ENCODE measurements around the gene DLGAP1.
"Not testable (repeated sequence)": the region's sequence is repeated elsewhere in the genome, so short reads cannot be mapped to it uniquely, and the experiment has no call there.

DLGAP1 gene

DNA sequence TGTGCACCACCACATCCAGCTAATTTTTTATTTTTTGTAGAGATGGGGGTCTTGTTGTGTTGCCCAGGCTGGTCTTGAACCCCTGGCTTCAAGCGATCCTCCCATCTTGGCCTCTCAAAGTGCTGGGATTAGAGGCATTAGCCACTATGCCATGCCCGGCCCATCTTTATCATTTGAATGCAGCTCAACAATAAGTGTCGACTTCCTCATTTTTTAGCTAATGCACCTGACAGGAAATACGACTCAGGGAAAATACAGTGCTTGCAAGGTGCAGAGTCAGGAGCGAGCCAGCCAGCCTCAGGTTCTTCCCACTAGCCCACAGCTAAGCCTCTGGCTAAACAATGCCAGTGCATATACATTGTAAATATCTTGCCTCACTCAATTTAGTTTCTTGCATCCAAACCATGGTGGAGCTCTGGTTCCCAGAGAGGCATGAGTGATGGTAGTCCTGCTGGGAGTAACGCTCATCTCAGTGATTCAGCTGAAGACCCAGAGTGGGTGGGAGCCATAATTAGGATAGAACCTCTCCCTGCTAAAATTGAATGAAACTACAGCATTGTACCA is 870.1 kb downstream of the DLGAP1 start:
- DNase-seq (ENCODE audit: low spot score) = no peak

DNA sequence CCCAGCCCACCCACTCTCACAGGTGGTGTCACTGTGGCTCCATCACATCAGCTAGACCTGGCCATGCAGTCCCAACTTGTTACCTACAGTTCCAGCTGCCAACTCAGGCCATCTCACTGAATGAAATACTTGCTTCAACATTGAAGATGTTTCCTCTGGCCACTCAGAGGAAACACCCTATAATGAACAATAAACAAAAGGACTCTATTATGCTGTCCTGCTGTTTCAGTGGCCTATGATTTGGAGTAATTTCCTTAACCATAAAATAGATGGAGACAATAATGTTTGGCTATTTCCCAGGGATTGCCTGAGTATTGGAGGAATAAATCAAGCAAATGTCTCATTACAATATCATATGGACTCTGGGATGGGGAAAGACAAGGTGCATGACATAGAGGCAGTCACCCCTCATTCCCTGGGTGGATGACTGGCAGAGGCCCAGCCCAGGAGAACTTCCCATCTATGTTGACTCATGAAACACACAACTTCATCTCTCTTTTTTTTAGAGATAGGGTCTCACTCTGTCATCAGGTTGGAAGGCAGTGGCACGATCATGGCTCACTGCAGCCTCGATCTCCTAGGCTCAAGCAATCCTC is 870.7 kb downstream of the DLGAP1 start:
- DNase-seq (ENCODE audit: low spot score) = no peak

DNA sequence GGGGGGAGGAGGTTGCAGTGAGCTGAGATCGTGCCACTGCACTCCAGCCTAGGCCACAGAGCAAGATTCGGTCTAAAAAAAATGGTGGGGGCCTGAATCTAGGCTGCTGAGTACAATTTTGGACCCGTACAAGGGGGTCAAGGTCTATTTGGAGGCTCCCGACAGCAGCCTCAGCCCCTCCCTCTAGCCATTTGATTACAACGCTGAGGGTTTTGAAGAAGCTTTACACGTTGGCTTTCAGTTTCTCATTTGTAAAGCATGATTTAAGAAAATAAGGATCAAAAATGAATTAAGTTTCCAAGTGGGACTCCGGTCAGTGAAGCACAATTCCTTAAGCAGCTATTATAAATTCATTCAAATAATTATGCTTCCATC is 871.2 kb downstream of the DLGAP1 start:
- no peak for DNase-seq (ENCODE audit: low spot score)

DNA sequence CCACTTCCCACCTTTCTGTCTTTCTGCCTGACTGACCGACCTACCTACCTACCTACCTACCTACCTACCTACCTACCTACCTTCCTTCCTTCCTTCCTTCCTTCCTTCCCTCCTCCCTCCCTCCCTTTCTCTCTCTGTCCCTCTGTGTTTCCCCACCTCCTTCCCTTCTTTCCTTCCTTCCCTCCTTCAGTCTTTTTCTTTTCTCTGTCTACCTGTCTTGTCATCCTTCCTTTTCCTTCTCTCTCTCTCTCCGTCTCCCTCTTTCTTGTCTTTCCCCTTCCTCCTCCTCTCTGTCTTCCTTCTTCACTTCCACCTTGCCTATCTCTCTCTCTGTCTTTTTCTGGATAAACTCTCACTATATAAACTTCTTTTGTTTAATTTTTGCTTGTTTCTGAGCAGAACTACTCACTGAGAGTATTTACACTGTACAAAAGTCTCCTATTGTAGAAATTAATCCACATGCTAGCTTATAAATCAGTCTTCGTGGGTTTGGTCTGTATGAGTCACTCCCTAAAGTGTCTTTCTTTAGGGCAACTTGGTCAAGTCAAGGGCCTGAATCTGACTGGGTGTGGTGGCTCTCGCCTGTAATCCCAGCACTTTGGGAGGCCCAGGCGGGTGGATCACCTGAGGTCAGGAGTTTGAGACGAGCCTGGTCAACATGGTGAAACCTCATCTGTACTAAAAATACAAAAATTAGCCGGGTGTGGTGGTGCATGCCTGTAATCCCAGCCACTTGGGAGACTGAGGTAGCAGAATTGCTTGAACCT is 871.8 kb downstream of the DLGAP1 start:
- DNase-seq (ENCODE audit: low spot score) = not testable (repeated sequence)

DNA sequence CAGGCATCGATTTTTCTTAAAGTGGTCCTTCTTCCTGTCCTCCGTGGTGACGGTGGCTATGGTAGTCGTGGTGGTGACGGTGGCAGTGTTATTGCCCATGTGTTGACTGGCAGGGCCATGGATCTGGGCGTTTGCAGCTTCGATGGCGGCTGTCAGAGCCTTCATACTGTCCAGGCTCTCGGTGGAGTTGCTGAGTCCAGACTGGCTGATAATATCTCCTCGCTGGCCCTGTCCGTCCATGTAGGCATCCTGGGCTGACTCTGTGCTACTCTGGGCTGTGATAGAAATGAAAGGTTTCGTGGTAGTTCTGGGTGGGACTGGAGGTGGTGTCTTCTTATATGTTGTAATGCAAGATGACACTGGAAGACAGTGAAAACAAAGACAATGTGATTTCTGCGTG is 873.2 kb downstream of the DLGAP1 start:
- no peak for DNase-seq (ENCODE audit: low spot score)

DNA sequence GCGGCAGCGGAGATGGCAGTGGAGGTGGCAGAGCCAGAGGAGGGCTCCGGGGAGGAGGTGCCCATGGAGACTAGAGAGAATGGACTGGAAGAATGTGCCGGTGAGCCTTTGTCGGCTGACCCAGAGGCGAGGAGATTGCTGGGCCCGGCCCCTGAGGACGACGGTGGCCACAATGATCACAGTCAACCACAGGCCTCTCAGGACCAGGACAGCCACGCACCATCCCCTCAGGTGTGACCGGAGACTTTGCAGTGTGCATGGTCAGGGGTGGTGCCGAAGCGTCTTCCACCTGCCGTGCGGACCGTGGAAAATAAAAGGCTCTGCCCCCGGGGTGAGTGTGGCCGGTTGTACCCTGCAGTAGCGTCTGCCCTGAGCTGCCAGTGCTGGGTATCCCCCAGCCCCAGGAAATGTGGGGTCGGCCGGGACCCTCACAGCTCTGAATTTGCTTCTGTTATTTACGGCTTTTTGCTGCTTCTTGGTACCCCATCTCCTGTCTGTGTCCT is 874.5 kb downstream of the DLGAP1 start:
- not testable (repeated sequence) for DNase-seq (ENCODE audit: low spot score)

DNA sequence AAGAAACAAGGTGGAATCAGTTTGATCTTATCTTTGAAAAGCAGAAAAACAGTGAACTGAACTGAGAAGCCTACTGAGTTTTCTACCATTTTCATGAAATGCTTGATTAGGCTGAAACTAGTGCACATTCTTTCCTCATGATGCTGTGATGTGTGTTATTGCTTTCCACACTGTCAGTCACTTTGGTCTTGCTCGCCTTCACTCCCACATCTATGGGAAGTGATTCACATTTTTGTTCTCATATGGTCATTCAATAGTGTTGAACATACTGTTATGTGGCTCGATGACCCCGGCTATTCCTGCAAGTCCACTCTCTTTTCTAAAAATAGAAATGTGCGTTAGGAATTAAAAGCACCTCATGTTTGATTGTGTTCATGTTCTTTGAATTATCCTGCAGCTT is 875.4 kb downstream of the DLGAP1 start:
- no peak for DNase-seq (ENCODE audit: low spot score)

DNA sequence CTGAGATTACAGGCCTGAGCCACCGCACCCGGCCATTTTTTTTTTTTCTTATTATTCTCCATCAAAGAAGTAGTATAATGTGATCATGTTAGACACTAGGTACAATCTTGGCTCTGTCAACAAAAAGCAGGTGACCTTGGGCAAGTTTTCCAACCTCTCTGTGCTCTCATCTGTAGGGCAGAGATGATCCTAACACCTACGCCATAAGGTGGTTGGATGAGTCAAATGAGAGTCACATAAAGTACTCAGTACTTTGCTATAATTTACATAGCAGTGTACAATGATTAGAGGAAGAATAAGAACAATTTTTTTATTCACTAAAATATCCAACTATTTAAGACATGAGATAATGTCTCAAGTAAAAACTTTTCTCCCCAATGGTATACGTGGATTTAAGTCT is 876.5 kb downstream of the DLGAP1 start:
- no peak for DNase-seq (ENCODE audit: low spot score)

DNA sequence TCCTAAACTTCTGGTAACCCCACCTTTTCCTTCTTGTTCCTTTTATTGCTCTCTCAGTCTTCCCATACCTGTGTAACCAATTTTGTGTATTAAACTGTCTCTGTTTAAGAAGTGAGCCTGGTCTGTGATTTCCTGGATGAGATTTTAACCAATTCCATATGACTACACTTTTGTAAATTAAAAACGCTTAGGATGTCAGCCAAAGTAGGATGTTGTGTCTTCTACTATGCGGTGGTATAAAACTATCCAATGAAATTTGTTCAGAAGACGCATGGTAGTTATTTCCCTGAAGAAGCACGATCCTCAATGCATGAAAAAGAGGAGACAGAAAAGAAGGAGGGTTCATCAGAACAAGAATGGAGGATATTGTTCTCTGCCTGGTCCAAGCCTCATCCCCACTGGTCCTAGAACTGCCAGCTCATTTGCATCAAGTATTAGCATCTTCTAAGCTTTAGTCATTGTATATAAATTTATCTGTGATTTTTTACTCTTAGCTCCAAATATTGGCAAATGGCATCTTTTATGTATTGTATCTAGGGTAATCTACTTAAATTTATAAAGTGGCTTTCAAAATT is 877.7 kb downstream of the DLGAP1 start:
- DNase-seq (ENCODE audit: low spot score) = no peak

DNA sequence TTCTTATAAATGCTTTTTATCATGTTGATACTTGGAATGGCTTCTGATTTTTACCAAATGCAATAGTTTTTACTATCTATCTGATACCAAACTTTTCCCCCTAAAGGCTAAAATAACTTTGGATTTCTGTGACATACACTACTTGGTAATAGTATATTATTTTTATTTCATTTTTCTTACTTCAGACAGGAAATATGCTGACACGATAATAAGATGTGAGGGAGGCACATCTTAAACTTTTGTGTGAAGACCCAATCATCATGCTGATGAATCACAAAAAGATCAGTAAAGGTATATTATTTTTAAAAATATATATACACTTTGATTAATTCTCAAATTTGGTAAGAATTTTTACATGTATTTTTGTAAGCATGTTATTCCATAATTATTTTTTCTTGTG is 882.3 kb downstream of the DLGAP1 start:
- DNase-seq (ENCODE audit: low spot score) = no peak

DNA sequence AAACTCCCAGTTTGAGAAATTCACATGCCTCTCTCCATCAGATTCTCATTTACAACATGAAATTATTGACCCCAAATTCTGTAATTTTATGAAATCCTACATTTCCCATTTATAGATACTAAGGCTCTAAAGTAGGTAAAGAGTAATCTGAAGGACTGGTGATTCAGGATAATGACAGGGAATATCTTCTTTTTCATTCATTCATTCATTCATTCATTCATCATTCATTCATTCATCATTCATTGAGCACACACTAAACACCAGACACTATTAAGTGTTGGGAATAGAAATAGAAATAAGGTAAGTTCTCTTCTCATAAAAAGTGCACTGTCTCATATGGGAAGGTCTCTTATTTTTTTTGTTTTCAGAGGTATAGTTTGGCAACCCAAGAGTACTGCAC is 888.3 kb downstream of the DLGAP1 start:
- no peak for DNase-seq (ENCODE audit: low spot score)

DNA sequence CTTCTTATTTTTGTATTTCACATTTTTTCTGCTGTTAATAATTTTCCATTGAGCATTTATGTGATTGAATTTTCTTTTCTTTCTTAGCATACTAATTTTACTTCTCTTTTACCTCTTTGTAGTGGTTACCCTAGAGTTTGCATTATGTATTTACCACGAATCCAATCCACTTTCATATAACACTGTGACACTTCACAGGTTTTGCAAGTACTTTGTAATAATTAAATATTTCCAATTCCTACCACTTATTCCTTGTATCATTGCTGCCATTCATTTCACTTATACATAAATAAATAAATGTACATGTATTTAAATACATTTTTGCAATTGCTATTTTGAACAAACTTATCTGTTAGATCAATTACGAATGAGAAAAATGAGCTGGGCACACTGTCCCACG is 894.4 kb downstream of the DLGAP1 start:
- DNase-seq (ENCODE audit: low spot score) = no peak

DNA sequence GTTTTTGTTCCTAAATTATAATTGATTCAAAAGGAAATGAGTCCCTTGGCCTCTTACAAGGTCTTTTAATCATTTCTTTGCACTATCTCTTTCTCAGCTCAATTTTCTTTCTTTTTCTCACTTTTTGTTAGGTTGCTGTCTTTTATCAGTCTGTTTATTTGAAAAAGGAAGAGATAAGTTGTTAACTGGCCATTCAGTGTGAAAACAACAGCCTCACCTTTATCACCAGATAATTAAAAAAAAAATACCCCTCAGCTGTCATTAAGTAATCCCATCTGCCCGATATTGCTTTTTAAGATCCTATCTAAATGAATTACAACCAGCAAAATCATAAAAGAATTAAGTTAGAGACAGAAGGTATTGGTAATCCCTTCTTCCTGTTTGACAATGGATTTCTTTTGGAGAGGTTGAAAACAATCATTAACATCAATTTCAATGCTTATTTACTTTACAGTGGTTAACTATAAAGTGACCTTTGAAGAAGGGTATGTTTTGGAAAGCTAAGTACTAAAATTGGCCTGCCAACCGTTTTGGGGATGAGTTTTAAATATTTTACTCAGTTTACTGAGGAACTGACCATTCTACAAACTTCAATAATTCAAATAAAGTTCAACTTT is 900.2 kb downstream of the DLGAP1 start:
- no peak for DNase-seq (ENCODE audit: low spot score)

DNA sequence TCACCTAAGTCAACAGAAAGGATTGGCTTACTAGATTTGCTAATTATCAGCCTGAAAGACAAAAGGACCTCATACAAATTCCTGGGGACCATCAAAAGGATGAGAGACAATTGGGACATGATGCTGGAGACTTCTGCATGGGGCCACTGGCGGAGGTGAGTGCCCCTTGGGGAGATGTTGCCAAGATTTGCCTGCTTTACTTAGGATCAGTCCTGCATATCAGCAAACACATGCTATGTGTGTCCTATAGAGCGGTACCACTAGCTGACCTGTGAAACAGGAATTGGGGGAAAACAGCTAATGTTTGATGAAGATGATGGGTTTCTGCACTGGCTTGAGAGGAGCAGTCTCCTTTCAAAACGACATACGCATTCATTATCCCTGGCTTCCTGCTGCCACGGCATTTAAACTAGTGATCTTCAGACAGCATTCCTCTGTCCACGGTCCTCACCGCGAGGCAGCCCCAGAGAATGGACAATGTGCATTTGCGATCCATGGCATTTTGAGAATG is 901.0 kb downstream of the DLGAP1 start:
- no peak for DNase-seq (ENCODE audit: low spot score)

DNA sequence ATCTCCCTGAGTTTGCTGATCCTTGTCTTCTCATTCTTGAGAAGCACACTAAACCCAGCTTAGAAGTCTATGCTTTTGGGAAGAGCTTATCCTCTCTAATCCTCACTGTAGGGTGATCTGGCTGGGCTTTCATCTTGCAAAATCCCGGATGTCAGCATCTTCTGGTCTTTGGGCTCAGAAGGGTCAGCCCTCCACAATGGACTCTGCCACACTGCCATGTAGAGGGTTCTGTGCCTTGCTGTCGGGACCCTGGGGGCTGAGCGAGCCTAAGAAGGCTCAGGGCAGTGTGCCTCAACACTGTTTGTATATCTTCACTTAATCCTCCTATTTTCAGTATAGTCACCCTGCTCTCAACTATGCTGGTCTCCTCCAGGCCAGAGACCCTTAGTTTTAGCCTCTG is 902.8 kb downstream of the DLGAP1 start:
- no peak for DNase-seq (ENCODE audit: low spot score)

DNA sequence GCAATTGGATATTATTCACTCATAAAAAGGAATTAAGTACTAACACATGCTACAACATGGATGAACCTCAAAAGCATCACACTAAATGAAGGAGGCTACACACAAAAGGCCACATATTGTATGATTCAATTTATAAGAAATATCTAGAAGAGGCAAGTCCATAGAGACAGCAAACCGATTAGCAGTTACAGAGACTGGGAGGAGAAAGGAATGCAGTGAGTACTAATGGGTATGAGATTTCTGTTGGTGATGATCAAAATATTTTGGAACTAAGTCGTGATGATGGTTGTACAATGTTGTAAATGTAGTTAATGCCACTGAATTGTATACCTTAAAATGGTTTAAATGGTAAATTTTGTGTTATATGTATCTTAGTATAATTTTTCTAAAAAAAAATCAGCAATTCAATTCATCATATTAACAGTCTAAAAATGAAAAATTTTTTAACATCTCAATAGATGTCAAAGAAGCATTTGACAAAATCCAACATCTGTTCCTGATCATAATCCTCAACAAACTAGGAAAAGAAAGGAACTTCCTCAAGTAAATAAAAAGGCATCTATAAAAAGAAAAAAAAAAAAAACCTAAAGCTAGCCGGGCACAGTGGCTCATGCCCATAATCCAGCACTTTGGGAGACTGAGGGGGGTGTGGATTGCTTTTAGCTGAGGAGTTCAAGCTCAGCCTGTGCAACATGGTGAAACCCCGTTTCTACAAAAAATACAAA is 907.1 kb downstream of the DLGAP1 start:
- no peak for DNase-seq (ENCODE audit: low spot score)

DNA sequence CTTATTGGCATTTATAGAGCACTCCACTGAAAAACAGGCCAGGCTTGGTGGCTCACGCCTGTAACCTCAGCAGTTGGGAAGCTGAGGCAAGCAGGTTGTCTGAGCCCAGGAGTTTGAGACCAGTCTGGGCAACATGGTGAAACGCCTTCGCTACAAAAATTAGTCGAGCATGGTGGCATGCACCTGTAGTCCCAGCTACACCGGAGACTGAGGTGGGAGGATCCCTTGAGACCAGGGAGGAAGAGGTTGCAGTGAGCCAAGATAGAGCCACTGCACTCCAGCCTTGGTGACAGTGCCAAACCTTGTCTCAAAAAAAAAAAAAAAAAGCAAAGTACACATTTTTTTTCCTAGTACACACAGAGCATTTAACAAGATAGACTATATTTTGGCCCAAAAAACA is 909.0 kb downstream of the DLGAP1 start:
- no peak for DNase-seq (ENCODE audit: low spot score)

DNA sequence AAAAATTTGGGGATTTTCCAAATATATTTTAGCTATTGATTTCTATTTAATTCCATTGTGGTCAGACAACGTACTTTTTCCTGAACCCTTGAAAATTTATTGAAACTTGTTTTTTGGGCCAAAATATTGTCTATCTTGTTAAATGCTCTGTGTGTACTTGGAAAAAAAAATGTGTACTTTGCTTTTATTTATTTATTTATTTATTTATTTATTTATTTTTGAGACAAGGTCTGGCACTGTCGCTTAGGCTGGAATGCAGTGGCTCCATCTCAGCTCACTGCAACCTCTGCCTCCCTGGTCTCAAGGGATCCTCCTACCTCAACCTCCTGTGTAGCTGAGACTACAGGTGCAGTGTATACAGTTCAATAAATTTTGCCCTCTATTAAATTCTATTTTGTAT is 910.6 kb downstream of the DLGAP1 start:
- no peak for DNase-seq (ENCODE audit: low spot score)

DNA sequence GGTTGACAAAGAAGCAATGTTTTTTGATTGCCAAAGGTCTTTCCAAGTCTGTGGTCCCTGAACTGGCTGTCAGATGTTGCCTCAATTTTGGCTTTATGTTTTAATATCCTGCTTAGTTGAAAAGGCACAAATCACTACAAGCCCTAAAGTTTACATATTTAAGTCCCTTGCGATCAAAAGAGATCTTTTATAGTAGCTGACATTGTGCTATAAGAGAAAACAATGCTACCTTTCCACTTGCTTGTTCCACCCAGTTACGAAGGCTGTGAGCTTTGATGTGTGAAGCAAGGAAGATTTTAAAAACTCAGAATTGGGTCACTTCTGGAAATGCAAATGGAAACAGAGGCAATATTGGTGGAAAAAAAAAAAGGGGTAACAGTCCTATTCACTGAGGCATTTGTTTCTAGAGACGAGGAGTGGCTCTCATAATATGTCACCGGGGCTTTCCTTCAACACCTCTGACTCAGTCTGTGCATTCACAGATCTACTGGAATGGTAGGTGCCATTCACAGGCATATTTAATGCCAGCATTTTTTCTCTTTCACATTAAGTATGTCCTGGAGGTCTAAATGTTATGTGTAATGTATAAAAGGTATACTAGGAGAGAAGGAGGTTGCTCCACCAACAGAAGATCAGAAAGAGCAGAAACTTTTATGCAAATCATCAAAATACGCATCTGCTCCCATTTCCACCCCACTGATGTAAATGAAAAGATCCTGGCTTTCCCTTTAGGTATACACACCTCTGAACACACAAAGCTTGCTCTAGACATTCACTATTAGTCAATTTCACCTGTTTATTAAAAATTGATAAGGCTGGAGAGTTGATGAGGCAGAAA is 913.3 kb downstream of the DLGAP1 start:
- DNase-seq (ENCODE audit: low spot score) = no peak

DNA sequence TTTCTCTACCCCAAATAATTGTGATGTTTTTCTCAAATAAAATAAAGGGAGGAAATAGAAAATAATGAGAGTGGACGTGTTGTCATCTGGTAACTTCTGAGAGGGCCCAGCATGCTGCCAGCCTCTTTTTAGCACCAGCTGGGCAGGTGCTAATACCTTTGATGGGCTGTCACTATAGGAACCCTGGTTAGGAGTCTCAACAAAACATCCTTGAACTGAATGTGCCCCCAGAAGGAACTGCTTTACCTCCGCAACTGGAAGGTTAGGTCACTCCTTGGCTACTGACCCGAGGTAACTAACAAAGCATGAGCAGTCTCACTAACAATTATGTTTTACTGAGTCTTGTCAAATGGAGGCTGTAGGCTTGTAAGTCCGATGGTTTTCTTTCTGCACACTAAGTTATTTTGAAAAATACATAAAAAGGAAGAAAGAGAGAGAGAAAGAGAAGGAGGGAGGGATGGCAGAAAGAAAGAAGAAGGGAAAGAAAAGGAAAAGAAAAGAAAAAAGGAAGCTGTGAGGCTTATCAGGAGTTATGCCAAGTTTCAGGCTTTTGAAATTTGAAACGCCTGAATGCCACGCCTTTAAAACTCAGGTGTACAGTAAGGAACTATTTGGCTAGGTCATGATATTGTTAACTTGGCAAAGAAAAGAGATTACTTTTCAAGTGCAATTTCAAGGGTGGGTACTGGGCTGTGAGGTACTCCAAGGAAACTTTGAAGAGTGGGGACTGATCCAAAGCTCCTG is 914.1 kb downstream of the DLGAP1 start:
- no peak for DNase-seq (ENCODE audit: low spot score)

All from hematopoietic multipotent progenitor cell treated with erythropoietin and hydrocortisone succinate and interleukin-3 and kit ligand, for 15 days (in vitro differentiated cells).